GM12878 (cell line): ENCODE results near the gene CHST8. TPM values are rescaled to one million over a fixed set of nuclear protein-coding genes. Genes with fewer than 3 reads are reported as not detected.
"Not testable (repeated sequence)": the region's sequence is repeated elsewhere in the genome, so short reads cannot be mapped to it uniquely, and the experiment has no call there.

Experiments used
- ATAC-seq: fragments of 200-7000 bp; cut with Tn5 transposase; 3 replicates; pipeline ENCODE4 v1.9.1; 2020; ENCODE audit warnings: mild to moderate bottlenecking, moderate library complexity
- BruUV-seq: library from RNA; stranded (reverse); fragments of 400-500 nt; replicated peaks from 2 replicates; lab custom pipeline; 2021; lab: Mats Ljungman, UMichigan
- CTCF ChIA-PET: fragments of 300-600 bp; sonication (Branson Sonifier 250); formaldehyde crosslinking; extraction: SDS; loops from one replicate; lab custom pipeline; 2021; ENCODE audit warnings: inconsistent platforms; lab: Yijun Ruan, JAX
- POLR2A ChIA-PET: fragments of 350-600 bp; formaldehyde crosslinking; extraction: SDS; loops from one replicate; lab custom pipeline; 2021; ENCODE audit warnings: inconsistent platforms; lab: Charles Lee
- RAD21 ChIA-PET: fragments of 300-600 bp; sonication (Branson Sonifier 250); formaldehyde crosslinking; loops from one replicate; lab custom pipeline; 2023; ENCODE audit warnings: antibody characterized with exemption; ENCODE audit not compliant: unreplicated experiment; lab: Charles Lee
- SMC1A ChIA-PET: fragments of 300-600 bp; sonication (Branson Sonifier 250); formaldehyde crosslinking; loops from one replicate; lab custom pipeline; 2023; ENCODE audit not compliant: unreplicated experiment, uncharacterized antibody; lab: Charles Lee
- DNase-seq: peaks from one replicate; pipeline ENCODE4 v3.0.0-alpha.2; 2011; ENCODE audit warnings: low read depth, low spot score
- FAIRE-seq: peaks from 3 replicates; lab custom pipeline; 2011; peaks lifted over from hg19 to GRCh38; lab: Jason Lieb, UNC
- H2AFZ ChIP-seq: 2 replicates; pipeline ENCODE4 v1.6.0; 2011; ENCODE audit warnings: low read depth, low read length, control low read depth; ENCODE audit not compliant: control insufficient read depth
- H3K27ac ChIP-seq: 2 replicates; pipeline ENCODE4 v1.5.1; 2011; ENCODE audit warnings: control low read depth; ENCODE audit not compliant: control insufficient read depth, insufficient read depth
- H3K27me3 ChIP-seq, 2 experiments: replicated peaks in 1 of 2; 2 replicates each; pipeline versions ENCODE4 v1.6.0 to v1.6.1; 2011; ENCODE audit warnings: low read length in 1 of 2; ENCODE audit not compliant: control insufficient read depth in 2 of 2, insufficient read depth in 2 of 2
- H3K36me3 ChIP-seq, 2 experiments: 2 replicates each; pipeline ENCODE4 v1.5.1; 2011; ENCODE audit warnings: low read length in 1 of 2; ENCODE audit not compliant: control insufficient read depth in 2 of 2, insufficient read depth in 2 of 2
- H3K4me1 ChIP-seq: 2 replicates; pipeline ENCODE4 v1.6.1; 2011; ENCODE audit warnings: mild to moderate bottlenecking, low read length, moderate library complexity, mixed read lengths; ENCODE audit not compliant: control insufficient read depth, insufficient read depth
- H3K4me2 ChIP-seq: 2 replicates; pipeline ENCODE4 v1.6.0; 2011; ENCODE audit warnings: control low read depth; ENCODE audit not compliant: control insufficient read depth, insufficient read depth
- H3K4me3 ChIP-seq: fragments of 200-600 bp; sonication (generic); 2 replicates; pipeline ENCODE4 v1.5.1; 2016
- H3K79me2 ChIP-seq: 2 replicates; pipeline ENCODE4 v1.6.0; 2011; ENCODE audit warnings: low read length; ENCODE audit not compliant: control insufficient read depth, insufficient read depth
- H3K9ac ChIP-seq: 2 replicates; pipeline ENCODE4 v1.8.0; 2011; ENCODE audit warnings: low read length, control low read depth, mixed read lengths; ENCODE audit not compliant: control insufficient read depth, insufficient read depth
- H3K9me3 ChIP-seq: replicated peaks from 3 replicates; pipeline ENCODE4 v1.5.1; 2011; ENCODE audit warnings: mild to moderate bottlenecking, low read length; ENCODE audit not compliant: control insufficient read depth, insufficient read depth
- H4K20me1 ChIP-seq: 2 replicates; pipeline ENCODE4 v1.6.0; 2011; ENCODE audit not compliant: control insufficient read depth, insufficient read depth
- PAX5 ChIP-seq: IDR thresholded peaks from 2 replicates; pipeline ENCODE4 v1.6.1; 2011; ENCODE audit warnings: low read depth, low read length, borderline replicate concordance
- RFX5 ChIP-seq: IDR thresholded peaks from 2 replicates; pipeline ENCODE4 v1.6.1; 2011; ENCODE audit warnings: low read depth, low read length, improper control_type of control experiment
- WGBS: methylation state at CpG from one replicate; pipeline ENCODE4 v1.1.6; 2016; ENCODE audit warnings: low lambda C conversion rate; ENCODE audit not compliant: insufficient replicate concordance, insufficient coverage; ENCODE audit errors: missing lambda C conversion rate; 5-methylcytosine and 5-hydroxymethylcytosine counted together
- in situ Hi-C: fragments of 300-500 bp; cut with MboI; formaldehyde crosslinking; loops from 9 replicates; pipeline ENCODE4 v1.14.3; 2018; ENCODE audit warnings: mixed read lengths
- intact Hi-C: fragments of 100-400 bp; cut with micrococcal nuclease; formaldehyde crosslinking; loops from one replicate; pipeline ENCODE4 v1.14.2; 2022; ENCODE audit not compliant: unreplicated experiment
- polyA plus RNA-seq, 11 experiments: library from polyadenylated mRNA; depleted of rRNA in 4 of 11; unstranded in 6 of 11; stranded (reverse) in 5 of 11; fragments of >200 nt; fragmentation: Nextera tagmentation in 4 of 11; fragmentation: Illumina TruSeq in 1 of 11; extraction: Ambion mirVana in 4 of 11; extraction: Trizol in 1 of 11; gene quantifications; 1 replicate in 1 of 11; 2 replicates in 10 of 11; pipeline versions ENCODE4 v1.2.1 to v1.2.3, GENCODE V29; 2011 to 2016; ENCODE audit warnings: inconsistent platforms in 2 of 11, missing spikeins in 2 of 11, low read depth in 1 of 11
- total RNA-seq, 4 experiments: library from RNA; depleted of rRNA in 3 of 4; stranded (reverse); fragments of >200 nt in 3 of 4; fragmentation: Illumina TruSeq in 1 of 4; extraction: Trizol in 1 of 4; gene quantifications; 2 replicates each; pipeline versions ENCODE4 v1.2.1 to v1.2.3, GENCODE V29; 2013 to 2021

The CHST8 gene
- total and polyA plus RNA-seq, 10 of the 15 experiments (the other 5 are each of a cell fraction or from before 2014, with no cell fraction given), result 0.06 TPM; not detected in 9

DNA sequence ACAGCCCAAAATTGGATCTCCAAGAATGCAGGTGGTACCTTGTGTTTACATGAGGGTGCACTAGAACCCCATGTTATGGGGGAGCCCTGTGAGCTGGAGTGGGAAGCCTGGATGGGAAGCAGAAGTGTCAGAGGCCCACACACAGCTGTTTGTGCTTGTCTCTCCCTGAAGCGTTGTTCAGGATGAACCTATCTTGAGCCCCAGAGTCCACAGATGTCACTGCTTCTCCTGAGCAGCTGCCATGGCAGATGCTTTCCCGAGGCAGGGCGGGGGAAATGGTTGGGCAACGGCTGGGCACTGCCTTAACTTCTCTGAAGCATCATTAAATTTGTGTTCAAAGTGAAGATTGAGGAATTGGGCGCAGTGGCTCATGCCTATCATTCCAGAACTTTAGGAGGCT, 17.1 kb upstream of the CHST8 start:
- Histone ChIP-seq H4K20me1 (no peaks in the 10 kb centered on the region), H3K9me3 (no peaks in the 10 kb centered on the region; the same call in 2 of the 3 replicates), H3K4me3 (no peak overlapping the region), H2AFZ (no peak overlapping the region), H3K27ac (no peak overlapping the region), H3K4me2 (no peak overlapping the region), H3K4me1 (no peaks in the 10 kb centered on the region), H3K36me3 (no peaks in the 10 kb centered on the region), H3K79me2 (no peaks in the 10 kb centered on the region), H3K27me3 (no peaks in the 10 kb centered on the region), H3K9ac (no peak overlapping the region)
- no peak for ATAC-seq
- DNase-seq, result no peak
- POLR2A ChIA-PET, result no interaction called here
- intact Hi-C loops (no loop called here), in situ Hi-C loops (no loop called here)
- SMC1A ChIA-PET, result no interaction called here
- RAD21 ChIA-PET, result no interaction called here
- no peak for TF ChIP-seq RFX5
- TF ChIP-seq PAX5, result no peak
- FAIRE-seq, result no peak
- no TSS peak for BruUV-seq
- WGBS, result 22% methylated on average over 5 of the region's 5 CpGs
- CTCF ChIA-PET, result no interaction called here

DNA sequence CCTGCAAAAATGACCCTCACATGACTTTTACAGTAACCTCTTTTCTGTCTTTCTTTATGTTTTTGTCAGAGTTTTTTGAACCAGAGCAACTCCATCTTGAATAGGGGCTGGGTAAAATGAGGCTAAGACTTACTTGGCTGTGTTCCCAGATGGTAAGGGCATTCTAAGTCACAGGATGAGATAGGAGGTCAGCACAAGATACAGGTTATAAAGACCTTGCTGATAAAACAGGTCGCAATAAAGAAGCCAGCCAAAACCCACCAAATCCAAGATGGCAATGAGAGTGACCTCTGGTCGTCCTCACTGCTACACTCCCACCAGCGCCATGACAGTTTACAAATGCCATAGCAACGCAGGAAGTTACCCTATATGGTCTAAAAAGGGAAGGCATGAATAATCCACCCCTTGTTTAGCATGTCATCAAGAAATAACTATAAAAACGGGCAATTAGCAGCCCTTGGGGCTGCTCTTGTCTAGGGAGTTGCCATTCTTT, 15.9 kb upstream of the CHST8 start:
- intact Hi-C loops, H4K20me1 ChIP-seq, H3K79me2 ChIP-seq, H3K27ac ChIP-seq, H3K4me1 ChIP-seq, H3K4me2 ChIP-seq, in situ Hi-C loops, RAD21 ChIA-PET, DNase-seq, CTCF ChIA-PET, H3K4me3 ChIP-seq, SMC1A ChIA-PET, H2AFZ ChIP-seq, POLR2A ChIA-PET, ATAC-seq, H3K27me3 ChIP-seq, H3K9me3 ChIP-seq, FAIRE-seq, H3K9ac ChIP-seq, H3K36me3 ChIP-seq, BruUV-seq: not testable (repeated sequence)
- 2% methylated on average over 5 of the region's 5 CpGs for WGBS
